SKM-1 (cell line): Measurements from ENCODE around the gene SLC25A45.
"Not testable (repeated sequence)": the region's sequence is repeated elsewhere in the genome, so short reads cannot be mapped to it uniquely, and the experiment has no call there.

ENCODE experiments used
- DNase-seq: peaks from one replicate; lab custom pipeline; 2025; ENCODE audit not compliant: unreplicated experiment; lab: John Stamatoyannopoulos, UW

The SLC25A45 gene

DNA sequence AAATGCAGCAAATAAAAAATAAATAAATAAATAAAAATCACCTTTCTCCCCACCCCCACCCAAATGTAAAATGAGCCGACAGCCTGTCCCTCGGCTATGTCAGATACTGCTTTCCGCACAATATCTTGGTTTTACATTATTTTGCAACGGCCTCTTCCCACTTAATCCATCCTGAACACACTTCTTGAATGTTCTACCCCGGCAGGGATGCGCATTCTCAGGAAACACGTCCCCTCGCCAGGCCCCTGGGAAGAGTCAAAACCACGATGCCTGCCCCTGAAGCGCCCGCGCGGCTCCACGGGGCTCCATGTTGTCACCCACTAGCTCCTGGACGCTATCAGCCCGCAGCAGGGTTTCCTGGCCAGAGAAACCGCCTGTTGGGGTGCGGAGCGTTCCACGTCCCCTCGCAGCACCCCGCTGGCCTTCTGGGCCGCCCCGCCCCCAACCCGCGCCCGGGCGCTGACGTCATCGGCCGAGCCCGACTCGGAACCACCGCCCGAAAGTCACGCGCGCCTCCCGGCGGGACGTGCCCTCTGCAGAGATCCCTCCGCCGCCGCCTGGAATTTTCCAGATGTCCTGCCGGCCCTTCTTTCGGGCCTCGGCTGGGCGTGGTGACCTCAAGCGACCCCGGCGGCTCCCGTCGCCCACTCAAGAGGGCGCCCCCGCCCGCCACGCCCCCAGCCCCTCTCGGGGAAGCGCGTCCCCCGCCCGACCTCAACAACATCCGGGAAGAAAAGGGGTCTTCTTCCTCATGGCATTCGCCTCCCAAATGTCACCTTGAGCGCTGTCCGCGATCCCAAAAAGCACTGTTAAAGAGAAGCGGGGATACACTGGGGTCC is 39.6 kb upstream of the SLC25A45 start:
- peak; percentile 86 for DNase-seq

DNA sequence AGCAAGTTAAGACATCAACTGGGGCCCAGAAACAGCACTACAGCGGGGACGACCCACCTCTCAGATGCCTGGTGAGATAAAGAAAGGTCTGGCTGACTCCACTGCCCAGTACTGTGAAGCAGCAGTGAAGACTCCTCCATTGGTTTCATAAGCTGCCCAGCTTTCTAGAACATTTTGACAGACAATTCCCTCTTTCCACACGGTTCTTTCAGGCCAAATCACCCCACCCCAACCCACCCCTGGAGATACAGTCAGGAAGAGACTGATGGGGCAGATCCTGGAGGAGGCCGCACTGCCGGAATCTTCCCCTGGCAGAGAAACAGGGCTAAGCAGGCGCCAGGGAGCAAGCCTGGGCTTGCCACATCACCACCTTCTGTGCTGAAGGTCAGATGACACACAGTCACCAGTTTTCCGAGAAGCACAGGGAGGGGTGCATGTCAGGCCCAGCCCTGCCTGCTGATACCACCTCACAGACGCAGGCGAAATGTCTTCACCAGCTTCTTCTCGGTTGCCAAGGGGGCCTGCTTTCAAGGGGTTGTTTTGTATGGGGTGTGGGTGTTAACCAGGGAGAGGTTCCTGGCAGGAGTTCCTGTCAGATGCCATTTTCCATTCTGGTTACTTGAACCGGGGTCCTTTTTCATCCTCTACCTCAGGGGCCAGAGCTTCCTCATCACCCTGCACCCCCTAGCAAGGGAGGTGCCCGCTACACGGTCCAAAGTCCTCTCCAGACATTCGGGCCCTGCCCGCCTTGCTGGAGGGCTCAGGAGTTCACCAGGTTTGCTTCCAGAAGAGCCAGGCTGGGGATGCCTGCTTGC is 38.7 kb upstream of the SLC25A45 start:
- DNase-seq = peak; percentile 76

DNA sequence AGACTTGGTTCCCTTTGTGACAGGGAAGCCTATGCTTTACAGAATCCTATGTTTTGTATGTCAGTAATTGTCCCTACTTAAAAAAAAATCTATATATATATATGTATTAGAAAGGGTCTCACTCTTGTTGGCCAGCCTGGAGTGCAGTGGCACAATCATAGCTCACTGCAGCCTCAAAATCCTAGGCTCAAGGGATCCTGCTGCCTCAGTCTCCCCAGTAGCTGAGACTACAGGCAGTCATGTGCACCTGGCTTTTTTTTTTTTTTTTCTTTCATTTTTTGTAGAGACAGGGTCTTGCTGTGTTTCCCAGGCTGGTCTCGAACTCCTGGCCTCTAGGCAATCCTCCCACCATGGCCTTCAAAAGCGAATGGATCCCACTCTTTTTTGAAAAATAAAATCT is 38.1 kb upstream of the SLC25A45 start:
- DNase-seq = no peak

GRCh38 chr11:65419772-65420481 is 37.5 kb upstream of the SLC25A45 start:
- DNase-seq = no peak

DNA sequence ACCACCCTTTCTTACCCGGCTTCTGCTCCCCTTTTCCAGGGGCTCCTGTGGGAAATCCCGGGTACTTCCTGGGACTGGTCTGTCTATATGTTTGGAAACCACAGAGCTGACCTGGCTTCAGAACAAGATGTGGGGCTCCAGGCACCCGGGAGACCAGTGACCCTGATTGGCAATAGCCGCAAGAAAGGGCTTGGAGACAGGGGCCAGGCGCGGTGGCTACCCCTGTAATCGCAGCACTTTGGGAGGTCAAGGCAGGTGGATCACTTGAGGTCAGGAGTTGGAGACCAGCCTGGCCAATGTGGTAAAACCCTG is 37.0 kb upstream of the SLC25A45 start:
- DNase-seq = no peak

DNA sequence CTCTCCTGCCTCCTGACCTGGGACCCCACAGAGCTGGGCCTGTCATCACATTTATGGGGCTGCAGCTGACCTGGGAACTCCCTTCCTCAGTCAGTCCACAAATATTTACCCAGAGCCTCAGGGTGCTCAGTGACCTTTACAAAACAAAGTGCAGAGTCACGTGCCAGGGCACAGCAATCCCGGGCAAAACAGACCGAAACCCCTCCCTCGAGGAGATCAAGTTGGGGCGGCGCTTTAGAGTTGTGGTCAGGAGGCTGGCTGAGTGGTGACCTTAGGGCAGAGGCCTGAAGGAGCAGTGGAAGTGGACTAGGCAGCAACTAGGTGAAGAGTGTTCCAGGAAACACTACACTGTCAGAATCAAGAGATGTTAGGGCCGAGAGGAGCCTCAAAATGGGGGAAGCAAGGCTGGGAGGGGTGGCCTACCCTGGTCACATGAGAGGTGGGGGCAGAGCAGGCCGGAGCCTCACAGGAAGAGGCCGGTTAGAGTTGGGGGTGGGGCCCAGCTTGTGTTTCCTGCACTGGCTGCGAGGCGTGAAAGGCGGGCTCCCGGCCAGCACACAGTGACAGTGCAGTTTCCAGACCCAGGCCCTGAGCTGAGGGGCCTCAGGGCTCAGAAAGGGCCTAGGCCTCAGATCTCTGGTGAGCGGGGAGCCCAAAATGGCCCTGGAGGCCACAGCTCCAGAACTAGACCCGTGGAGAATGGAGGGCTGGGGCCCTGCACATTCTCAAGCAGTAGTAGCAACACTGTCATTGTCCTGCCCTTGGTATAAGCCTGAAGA is 36.4 kb upstream of the SLC25A45 start:
- peak; percentile 91 for DNase-seq

DNA sequence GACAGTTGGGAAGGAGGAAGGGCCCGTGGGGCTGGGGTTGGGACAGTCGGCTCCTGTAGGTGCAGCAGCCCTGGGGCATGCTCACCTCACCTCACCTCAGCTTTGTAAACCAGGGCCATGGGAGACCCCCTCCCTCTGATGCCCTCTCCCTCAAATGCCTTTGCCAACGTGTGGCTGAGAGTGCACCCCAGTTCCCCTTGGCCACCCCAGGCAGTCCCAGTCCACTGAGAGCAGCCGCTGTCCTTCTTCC is 35.9 kb upstream of the SLC25A45 start:
- no peak for DNase-seq

GRCh38 chr11:65417702-65418430 is 35.4 kb upstream of the SLC25A45 start:
- no peak for DNase-seq

GRCh38 chr11:65416841-65417701 is 34.6 kb upstream of the SLC25A45 start:
- DNase-seq = no peak

DNA sequence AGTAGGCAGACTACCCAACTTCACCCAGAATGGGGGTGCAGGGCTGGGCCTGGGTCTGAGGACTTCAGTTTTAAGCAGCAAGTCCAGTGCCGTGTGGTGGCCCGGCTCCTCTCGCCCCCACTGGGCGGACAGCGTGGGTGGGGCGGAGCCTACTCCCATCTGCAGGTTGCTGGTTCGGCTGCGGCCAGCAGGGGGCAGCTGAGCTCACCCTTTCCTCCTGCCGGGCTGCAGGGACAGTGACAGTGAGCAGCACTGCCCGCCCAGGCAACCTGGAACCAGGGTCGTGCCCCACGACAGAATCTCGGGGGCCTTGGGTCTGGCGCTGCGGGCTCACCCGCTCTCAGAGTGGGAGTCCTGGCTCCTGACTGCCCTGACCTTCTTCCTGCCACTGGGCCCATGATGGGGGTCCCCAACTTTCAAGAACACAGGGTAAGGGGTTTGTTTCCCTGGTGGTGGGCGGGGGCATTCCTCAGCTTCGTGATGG is 33.9 kb upstream of the SLC25A45 start:
- DNase-seq = peak; percentile 70

GRCh38 chr11:65415499-65416340 is 33.3 kb upstream of the SLC25A45 start:
- DNase-seq = no peak

DNA sequence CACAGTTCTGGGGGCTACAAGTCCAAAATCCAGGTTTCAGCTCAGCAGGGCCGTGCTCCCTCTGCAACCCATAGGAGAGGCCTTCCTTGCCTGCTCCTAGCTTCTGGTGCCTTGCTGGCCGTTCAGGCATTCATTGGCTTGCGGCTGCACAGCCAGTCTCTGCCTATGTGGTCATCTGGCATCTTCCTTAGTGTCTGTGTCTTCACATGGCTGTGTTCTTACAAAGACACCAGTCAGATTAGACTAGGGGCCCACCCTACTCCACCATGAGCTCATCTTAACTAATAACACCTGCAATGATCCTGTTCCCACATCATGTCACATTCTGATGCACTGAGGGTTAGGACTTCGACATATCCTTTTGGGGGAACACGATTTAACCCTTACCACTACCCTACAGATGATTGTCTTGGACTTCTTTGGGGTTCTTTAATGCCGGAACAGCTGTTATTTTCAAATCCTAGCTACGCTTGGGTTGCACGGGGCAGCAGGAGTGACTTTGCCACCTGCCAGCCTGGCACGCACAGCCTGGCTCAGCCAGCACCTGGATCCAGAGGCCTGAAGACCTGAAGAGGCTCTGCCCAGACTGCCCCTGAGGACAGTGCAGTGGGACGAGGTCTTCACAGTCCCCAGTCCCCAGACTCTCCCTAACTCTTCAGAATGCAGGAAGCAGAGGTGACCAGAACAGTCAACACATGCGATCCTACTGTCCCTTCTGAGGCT is 32.5 kb upstream of the SLC25A45 start:
- DNase-seq = no peak

DNA sequence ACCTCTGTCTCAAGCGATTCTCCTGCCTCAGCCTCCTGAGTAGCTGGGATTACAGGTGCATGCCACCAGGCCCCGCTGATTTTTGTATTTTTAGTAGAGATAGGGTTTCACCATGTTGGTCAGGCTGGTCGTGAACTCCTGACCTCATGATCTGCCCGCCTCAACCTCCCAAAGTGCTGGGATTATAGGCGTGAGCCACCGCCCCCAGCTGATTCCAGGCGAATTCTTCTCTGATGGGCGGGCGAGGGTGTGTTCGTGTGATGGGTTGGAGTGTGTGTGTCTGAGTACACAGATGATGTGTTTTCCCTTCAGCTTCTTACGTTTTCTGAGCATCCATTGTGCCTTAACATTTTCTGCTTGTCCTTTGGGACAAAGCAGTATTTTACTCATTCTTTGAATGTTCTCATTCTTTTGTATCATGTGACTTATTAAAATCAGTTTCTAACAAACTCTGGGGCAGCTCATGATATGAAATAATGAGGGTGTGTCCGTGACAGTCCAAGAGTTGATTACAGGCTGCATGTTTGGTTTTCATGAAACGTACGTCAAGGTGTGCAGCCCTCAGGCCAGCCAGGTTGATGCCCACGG is 30.7 kb upstream of the SLC25A45 start:
- DNase-seq = not testable (repeated sequence)

GRCh38 chr11:65412271-65413076 is 30.0 kb upstream of the SLC25A45 start:
- no peak for DNase-seq

- DNase-seq = no peak
Observed at GRCh38 chr11:65411681-65412070, 29.2 kb upstream of the SLC25A45 start.

DNA sequence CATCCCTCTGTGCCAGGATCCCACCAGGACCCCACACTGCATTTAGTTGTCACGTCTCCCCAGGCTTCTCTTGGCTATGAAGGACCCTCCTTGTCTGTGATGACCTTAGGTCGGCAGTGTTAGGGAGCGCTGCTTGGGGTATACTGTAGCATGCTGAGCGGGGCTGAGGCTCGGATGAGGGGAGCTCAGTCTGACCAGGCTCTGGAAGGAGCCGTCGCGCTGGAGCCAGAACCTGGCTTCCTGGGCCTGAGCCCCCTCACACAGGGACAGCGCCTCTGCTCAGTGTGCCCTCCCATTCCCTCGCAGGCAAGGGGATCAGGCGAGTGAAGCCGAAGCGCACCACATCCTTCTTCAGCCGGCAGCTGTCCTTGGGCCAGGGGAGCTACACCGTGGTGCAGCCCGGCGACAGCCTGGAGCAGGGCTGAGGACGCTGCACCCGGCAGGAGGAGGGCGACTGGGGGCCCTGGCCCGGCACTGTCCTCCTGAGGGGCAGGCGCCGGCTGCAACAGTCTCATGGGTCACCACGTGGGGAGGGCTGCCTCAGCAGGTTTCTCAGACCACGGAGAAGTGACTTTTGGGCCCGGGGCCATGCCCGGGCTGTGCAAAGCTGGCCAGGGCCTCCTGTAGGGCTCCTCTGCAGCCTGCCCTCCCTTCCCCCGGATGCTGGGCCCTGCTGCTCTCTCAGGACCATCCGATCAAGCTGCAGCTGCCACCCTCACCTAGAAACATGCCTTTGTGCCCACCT is 28.7 kb upstream of the SLC25A45 start:
- no peak for DNase-seq
